SH-SY5Y (cell line): Measurements from ENCODE around the gene PCDHGC4.

ENCODE experiments used
- GATA2 ChIP-seq: IDR thresholded peaks from 2 replicates; pipeline ENCODE4 v1.6.1; 2011; ENCODE audit warnings: mild to moderate bottlenecking, low read depth, low read length
- GATA3 ChIP-seq: IDR thresholded peaks from 2 replicates; pipeline ENCODE4 v1.6.1; 2011; ENCODE audit warnings: low read depth, mild to moderate bottlenecking, low read length, moderate library complexity

DNA sequence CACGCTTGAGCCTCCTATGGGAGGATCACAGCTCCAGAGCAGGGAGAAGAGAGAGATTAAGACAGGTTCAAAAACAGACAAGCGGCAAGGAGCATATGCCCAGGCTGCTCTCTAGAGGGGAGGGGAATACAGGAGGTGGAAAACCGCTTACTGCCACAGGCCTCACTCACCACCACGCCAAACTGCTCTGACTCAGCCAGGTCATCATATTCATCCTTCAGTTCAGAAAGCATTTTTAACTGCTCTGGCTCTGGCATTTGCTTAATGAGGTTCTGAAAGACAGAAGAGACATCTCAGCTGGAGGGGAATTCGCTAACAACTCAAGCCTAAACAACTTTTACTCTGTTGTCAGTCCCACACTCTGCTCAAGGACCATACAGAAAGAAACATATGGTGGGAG is 44.2 kb downstream of the PCDHGC4 start:
- TF ChIP-seq GATA2 (no peak), GATA3 (no peak)
